LHCN-M2 (cell line): ENCODE data around the gene KIF17. TPM values are rescaled to one million over a fixed set of nuclear protein-coding genes. Genes with fewer than 3 reads are reported as not detected.
A peak's percentile ranks its signal among the peaks of the same experiment; 100 is the strongest.

Experiments
- DNase-seq: peaks from one replicate; pipeline ENCODE4 v3.0.0-alpha.2; 2012; ENCODE audit warnings: low read depth
- total RNA-seq: library from RNA; depleted of rRNA; stranded (reverse); fragments of >200 nt; gene quantifications from 2 replicates; pipeline ENCODE4 v1.2.3, GENCODE V29; 2014

KIF17 gene
- total RNA-seq, 1 experiment from 2014 or later = 0.75 TPM

GRCh38 chr1:20661207-20662109 is 56.3 kb downstream of the KIF17 start, which contains the start of gene DDOST:
TSS of gene DDOST (minus strand) at chr1:20661369. CDS start at chr1:20661350, 19 bp downstream.
- peak; percentile 96 for DNase-seq

GRCh38 chr1:20660847-20661206 is 57.0 kb downstream of the KIF17 start:
- DNase-seq = no peak

GRCh38 chr1:20660363-20660762 is 57.4 kb downstream of the KIF17 start:
- no peak for DNase-seq

DNA sequence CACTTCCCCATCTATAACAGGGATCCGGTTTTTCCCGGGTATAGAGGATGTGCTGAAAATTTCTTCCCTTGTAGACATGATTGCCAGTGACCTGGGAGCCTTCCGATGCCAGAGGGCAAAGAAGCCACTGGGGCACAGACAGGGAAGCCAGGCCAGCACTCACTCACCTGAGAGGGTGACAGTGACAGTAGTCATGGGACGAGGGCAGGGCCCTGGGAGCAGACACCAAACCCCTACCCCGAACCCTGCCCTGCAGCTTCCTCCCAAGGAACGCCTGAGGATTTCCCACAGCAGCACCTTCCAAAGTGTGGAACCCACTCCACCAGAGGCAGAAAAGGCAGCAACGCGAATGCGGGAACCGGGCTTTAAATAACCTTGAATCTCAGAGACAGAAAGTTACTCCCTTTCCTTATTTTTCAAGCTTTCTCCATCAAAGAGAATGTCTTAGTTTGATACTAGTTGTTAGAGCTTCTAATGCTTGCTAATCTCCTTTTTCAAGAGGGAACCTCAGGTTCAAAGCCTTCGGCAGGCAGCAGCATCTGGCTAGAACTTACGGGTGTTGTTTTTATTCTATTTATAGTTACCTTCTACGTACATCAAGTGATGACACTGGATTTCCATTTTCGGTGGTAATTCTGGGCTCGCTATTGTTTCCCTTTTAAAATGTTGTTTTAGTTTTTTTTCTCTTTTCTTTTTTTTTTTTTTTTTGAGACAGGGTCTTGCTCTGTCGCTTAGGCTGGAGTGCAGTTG is 59.5 kb downstream of the KIF17 start:
- no peak for DNase-seq

DNA sequence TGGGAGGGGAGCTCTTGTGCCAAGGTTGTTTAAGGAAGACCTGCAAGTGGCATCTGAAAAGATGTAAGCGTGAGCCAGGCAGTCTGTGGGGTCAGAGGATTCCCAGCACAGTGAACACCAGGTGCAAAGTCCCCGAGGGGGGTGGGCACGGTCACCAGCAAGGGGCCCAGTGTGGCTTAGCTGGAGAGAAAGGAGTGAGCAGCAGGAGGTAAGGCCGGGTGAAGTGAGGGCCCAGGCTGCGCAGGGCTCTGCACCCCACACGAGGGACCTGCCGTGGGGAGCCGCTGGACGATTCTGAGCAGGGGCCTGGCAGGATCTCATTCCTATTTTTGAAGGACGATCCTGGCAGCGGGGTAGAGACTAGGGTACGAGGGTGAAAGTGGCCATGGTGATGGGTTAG is 60.8 kb downstream of the KIF17 start:
- no peak for DNase-seq

DNA sequence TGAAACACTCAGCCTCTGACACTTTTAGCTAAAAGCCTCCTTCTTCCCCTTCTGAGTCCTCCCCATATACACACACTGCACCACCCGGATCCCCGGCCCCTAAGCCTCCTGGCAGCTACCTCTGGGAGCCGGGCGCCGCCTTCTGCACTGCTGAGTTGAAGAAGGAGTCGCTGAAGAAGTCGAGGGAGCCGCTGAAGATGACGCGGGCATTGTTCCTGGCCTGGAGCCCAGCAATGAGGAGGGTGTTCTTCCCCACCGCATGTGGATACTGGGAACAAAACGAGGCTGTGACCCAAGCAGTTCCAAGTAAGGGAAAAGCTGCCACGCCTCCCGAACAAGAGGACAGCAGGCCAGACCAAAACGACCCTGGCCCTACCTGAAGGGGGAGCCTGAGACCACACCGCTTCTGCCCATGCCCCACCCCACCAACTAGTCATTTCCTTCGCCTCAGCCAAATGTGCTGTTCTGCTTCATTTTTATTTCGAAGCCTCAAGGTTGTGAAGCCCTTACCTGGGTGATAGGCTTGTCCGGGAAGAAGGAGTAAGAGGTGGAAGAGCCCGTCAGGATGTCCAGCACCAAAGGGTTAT is 63.6 kb downstream of the KIF17 start:
- no peak for DNase-seq

GRCh38 chr1:20652300-20652699 is 65.5 kb downstream of the KIF17 start:
- no peak for DNase-seq

DNA sequence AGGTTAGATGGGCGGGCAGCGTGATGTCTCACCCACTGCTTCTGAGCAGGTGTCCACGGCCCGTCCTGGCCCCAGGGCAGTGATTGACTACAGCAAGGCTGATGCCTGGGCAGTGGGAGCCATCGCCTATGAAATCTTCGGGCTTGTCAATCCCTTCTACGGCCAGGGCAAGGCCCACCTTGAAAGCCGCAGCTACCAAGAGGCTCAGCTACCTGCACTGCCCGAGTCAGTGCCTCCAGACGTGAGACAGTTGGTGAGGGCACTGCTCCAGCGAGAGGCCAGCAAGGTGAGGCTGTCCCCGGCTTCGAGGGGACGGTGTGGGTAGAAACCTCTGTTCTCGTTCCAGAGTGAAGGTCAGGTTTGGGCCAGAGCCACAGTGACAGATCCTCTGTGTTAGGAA is 68.9 kb downstream of the KIF17 start:
- no peak for DNase-seq

DNA sequence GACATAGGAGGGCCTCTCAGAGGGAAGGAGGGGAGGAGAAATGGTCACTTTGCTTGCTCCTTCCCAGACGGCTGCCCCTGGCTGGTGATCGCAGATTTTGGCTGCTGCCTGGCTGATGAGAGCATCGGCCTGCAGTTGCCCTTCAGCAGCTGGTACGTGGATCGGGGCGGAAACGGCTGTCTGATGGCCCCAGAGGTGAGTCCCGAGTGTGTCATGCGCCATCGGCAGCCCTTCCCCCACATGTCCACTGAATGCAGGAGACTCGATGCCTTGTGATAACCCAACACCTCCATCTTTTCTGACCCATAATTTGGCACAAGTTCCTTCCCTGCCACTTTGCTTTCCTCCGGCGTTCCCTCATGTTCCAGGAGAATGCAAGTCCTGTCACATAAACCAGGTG is 69.4 kb downstream of the KIF17 start:
- no peak for DNase-seq

GRCh38 chr1:20645414-20645813 is 72.4 kb downstream of the KIF17 start:
- no peak for DNase-seq

DNA sequence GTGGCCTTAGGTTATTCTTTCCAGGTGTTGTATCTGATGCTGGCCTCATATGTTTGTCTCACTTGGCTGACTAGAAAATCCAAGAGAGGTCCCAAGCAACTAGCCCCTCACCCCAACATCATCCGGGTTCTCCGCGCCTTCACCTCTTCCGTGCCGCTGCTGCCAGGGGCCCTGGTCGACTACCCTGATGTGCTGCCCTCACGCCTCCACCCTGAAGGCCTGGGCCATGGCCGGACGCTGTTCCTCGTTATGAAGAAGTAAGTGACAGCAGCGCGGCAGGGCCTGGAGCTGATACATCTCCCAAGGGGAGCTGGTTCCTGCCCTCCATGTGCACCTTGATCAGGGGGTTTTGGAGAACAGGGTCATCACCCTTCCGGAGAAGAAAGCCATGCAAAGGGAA is 73.4 kb downstream of the KIF17 start:
- no peak for DNase-seq

- DNase-seq = no peak
These were observed 74.7 kb downstream of the KIF17 start for GRCh38 chr1:20643080-20643479.

- DNase-seq = no peak
These were observed 75.8 kb downstream of the KIF17 start for GRCh38 chr1:20641975-20642374.

- peak; percentile 52 for DNase-seq
These were observed 77.6 kb downstream of the KIF17 start for GRCh38 chr1:20640183-20640597.

DNA sequence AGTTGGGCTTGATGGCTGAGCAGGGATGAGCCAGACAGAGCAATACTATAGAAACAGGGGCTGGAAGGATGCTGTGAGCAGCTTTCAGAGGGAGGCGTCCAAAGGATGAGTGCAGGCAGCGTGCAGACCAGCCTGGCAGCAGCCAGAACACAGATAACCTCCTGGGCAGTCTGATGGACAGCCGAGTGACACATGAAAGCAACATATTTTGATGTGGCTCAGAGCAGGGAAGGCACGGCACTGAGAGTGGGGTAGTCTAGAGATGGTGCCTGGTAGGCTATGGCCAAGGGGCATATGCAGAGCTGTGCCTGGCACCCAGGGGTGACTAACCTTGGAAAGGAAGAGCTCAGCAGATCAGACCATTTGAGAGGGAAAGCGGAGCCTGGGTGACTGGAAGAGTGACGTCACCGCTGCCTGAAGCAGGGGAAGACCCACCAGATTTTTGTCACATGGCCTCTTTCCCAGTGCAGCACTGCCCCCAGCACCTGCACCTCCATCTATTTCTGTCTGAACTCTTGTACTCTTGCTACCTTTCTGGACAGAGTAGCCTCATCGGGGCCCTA is 80.9 kb downstream of the KIF17 start:
- DNase-seq = no peak

- peak; percentile 56 for DNase-seq
These were observed 83.2 kb downstream of the KIF17 start for GRCh38 chr1:20634594-20635084.

- DNase-seq = no peak
These were observed 83.7 kb downstream of the KIF17 start for GRCh38 chr1:20634065-20634593.

- DNase-seq = peak; percentile 68
These were observed 84.4 kb downstream of the KIF17 start, which contains the start of gene PINK1 for GRCh38 chr1:20633190-20634064. TSS of gene PINK1 (plus strand) at chr1:20633458. CDS start at chr1:20633549, 91 bp downstream.

GRCh38 chr1:20632386-20632785 is 85.4 kb downstream of the KIF17 start:
- no peak for DNase-seq

- DNase-seq = no peak
These were observed 87.1 kb downstream of the KIF17 start for GRCh38 chr1:20630729-20631128.
